HepG2 (cell line): Measurements from ENCODE around the gene UGT2A2.

Experiments used
- E2F5 ChIP-seq: sonication (generic); formaldehyde crosslinking; conservative IDR thresholded peaks from 2 replicates; pipeline ENCODE4 v1.4.0; 2020; ENCODE audit warnings: missing genetic modification reagents
- EP300 ChIP-seq, 3 experiments: sonication (generic) in 1 of 3; formaldehyde crosslinking in 1 of 3; IDR thresholded peaks; 2 replicates each; pipeline versions ENCODE4 v1.5.1 to v1.6.1; 2011 to 2020; ENCODE audit warnings: low read depth in 2 of 3, low read length in 2 of 3, borderline replicate concordance in 1 of 3, improper control_type of control experiment in 1 of 3, mild to moderate bottlenecking in 1 of 3, missing genetic modification reagents in 1 of 3, moderate library complexity in 1 of 3
- JUNB ChIP-seq: sonication (generic); formaldehyde crosslinking; IDR thresholded peaks from 2 replicates; pipeline ENCODE4 v1.8.0; 2022; ENCODE audit warnings: missing genetic modification reagents, mild to moderate bottlenecking, borderline replicate concordance
- KAT7 ChIP-seq: IDR thresholded peaks from 2 replicates; pipeline ENCODE4 v1.6.1; 2018; ENCODE audit warnings: borderline replicate concordance, missing compliant biosample characterization
- RAD21 ChIP-seq: fragments of 450-650 bp; formaldehyde crosslinking; IDR thresholded peaks from 2 replicates; pipeline ENCODE4 v1.5.0; 2020; ENCODE audit warnings: mild to moderate bottlenecking

GRCh38 chr4:69653147-69653546, 13.7 kb upstream of the UGT2A2 start, which contains the start of gene UGT2A1:
- TF ChIP-seq RAD21 (no peak), E2F5 (no peak), KAT7 (CRISPR knock-in tag) (no peak), JUNB (CRISPR knock-in tag) (no peak), EP300 (IDR thresholded peaks at IDR 0.05; ENCODE audit: low read depth in 2 of 2, low read length in 2 of 2) (no peak), EP300 (CRISPR knock-in tag; IDR thresholded peaks at IDR 0.05; ENCODE audit: borderline replicate concordance) (no peak)
